NCI-H2196 (cell line): ENCODE results near the gene MRPL20.

Source experiments
- DNase-seq: peaks from one replicate; lab custom pipeline; 2025; ENCODE audit not compliant: unreplicated experiment; lab: John Stamatoyannopoulos, UW

MRPL20 gene

GRCh38 chr1:1365875-1366698, 41.0 kb downstream of the MRPL20 start:
- DNase-seq = no peak

- DNase-seq = no peak
These were observed 42.8 kb downstream of the MRPL20 start for GRCh38 chr1:1364266-1364665.

GRCh38 chr1:1361982-1362423, 45.1 kb downstream of the MRPL20 start:
- no peak for DNase-seq

- no peak for DNase-seq
These were observed 45.7 kb downstream of the MRPL20 start for GRCh38 chr1:1361233-1361981.

- peak; percentile 19 for DNase-seq
These were observed 46.5 kb downstream of the MRPL20 start for GRCh38 chr1:1360506-1361169.

GRCh38 chr1:1359664-1360468, 47.2 kb downstream of the MRPL20 start:
- no peak for DNase-seq

- DNase-seq = no peak
These were observed 47.8 kb downstream of the MRPL20 start for GRCh38 chr1:1359308-1359663.

GRCh38 chr1:1358433-1359271, 48.4 kb downstream of the MRPL20 start, which contains the start of gene MXRA8:
MXRA8 (minus strand) TSS chr1:1358555; CDS start chr1:1358504, 51 bp downstream.
- no peak for DNase-seq

GRCh38 chr1:1357871-1358432, 49.1 kb downstream of the MRPL20 start:
- DNase-seq = no peak

GRCh38 chr1:1356796-1357401, 50.2 kb downstream of the MRPL20 start:
- DNase-seq = peak; percentile 20

GRCh38 chr1:1356166-1356795, 50.8 kb downstream of the MRPL20 start:
- DNase-seq = no peak

GRCh38 chr1:1355416-1355815, 51.7 kb downstream of the MRPL20 start:
- DNase-seq = peak; percentile 73

GRCh38 chr1:1354271-1355247, 52.5 kb downstream of the MRPL20 start:
- DNase-seq = no peak

GRCh38 chr1:1353389-1354151, 53.5 kb downstream of the MRPL20 start:
- no peak for DNase-seq

GRCh38 chr1:1352786-1353388, 54.2 kb downstream of the MRPL20 start:
- DNase-seq = no peak
